PC-3 (cell line): Measurements from ENCODE around the gene TFAP2D. TPM values are rescaled to one million over a fixed set of nuclear protein-coding genes. Genes with fewer than 3 reads are reported as not detected.

Experiments
- ATAC-seq: fragments of 200-7000 bp; cut with Tn5 transposase; 2 replicates; pipeline ENCODE4 v1.9.1; 2020; ENCODE audit warnings: mild to moderate bottlenecking, moderate library complexity
- BruUV-seq: library from RNA; stranded (reverse); fragments of 400-500 nt; replicated peaks from 2 replicates; lab custom pipeline; 2021; lab: Mats Ljungman, UMichigan
- CTCF ChIA-PET: fragments of 300-600 bp; sonication (Branson Sonifier 250); formaldehyde crosslinking; loops from one replicate; lab custom pipeline; 2022; ENCODE audit warnings: antibody characterized with exemption; lab: Charles Lee
- POLR2A ChIA-PET: fragments of 300-600 bp; sonication (Branson Sonifier 250); formaldehyde crosslinking; loops from one replicate; lab custom pipeline; 2022; ENCODE audit warnings: antibody characterized with exemption; ENCODE audit not compliant: unreplicated experiment; lab: Charles Lee
- DNase-seq: peaks from one replicate; pipeline ENCODE4 v3.0.0-alpha.2; 2015
- H2AFZ ChIP-seq: fragments of 300-600 bp; sonication (generic); 2 replicates; pipeline ENCODE4 v1.6.0; 2016; ENCODE audit warnings: antibody characterized with exemption, low read length
- H3F3A ChIP-seq: fragments of 300-600 bp; sonication (generic); one replicate; pipeline ENCODE4 v1.6.0; 2017; ENCODE audit warnings: antibody characterized with exemption, low read length, control low read depth, mild to moderate bottlenecking; ENCODE audit not compliant: unreplicated experiment
- H3K27ac ChIP-seq: fragments of 300-600 bp; sonication (generic); 2 replicates; pipeline ENCODE4 v1.5.1; 2016; ENCODE audit warnings: mild to moderate bottlenecking, low read length
- H3K27me3 ChIP-seq: fragments of 300-600 bp; sonication (generic); 2 replicates; pipeline ENCODE4 v1.6.1; 2016; ENCODE audit warnings: low read length, mixed read lengths
- H3K36me3 ChIP-seq: fragments of 300-600 bp; sonication (generic); 2 replicates; pipeline ENCODE4 v1.6.1; 2016; ENCODE audit warnings: low read depth, mixed run types, low read length, mixed read lengths
- H3K4me1 ChIP-seq: fragments of 300-600 bp; sonication (generic); 2 replicates; pipeline ENCODE4 v1.5.1; 2016; ENCODE audit warnings: low read length; ENCODE audit not compliant: insufficient read depth
- H3K4me2 ChIP-seq: fragments of 300-600 bp; sonication (generic); 2 replicates; pipeline ENCODE4 v1.6.0; 2016; ENCODE audit warnings: low read length
- H3K4me3 ChIP-seq: fragments of 300-600 bp; sonication (generic); 2 replicates; pipeline ENCODE4 v1.5.1; 2016; ENCODE audit warnings: mild to moderate bottlenecking, low read length, mixed read lengths
- H3K79me2 ChIP-seq: fragments of 300-600 bp; sonication (generic); 2 replicates; pipeline ENCODE4 v1.6.1; 2017; ENCODE audit warnings: low read length, mixed read lengths
- H3K9ac ChIP-seq: fragments of 300-600 bp; sonication (generic); 2 replicates; pipeline ENCODE4 v1.6.0; 2016; ENCODE audit warnings: mild to moderate bottlenecking, low read length
- H3K9me2 ChIP-seq: fragments of 300-600 bp; sonication (generic); replicated peaks from 2 replicates; pipeline ENCODE4 v1.6.1; 2016; ENCODE audit warnings: mixed run types, low read length, mixed read lengths
- H3K9me3 ChIP-seq: fragments of 300-600 bp; sonication (generic); 2 replicates; pipeline ENCODE4 v1.6.1; 2016; ENCODE audit warnings: low read length, mixed read lengths
- H4K20me1 ChIP-seq: fragments of 300-600 bp; sonication (generic); 2 replicates; pipeline ENCODE4 v1.6.1; 2016; ENCODE audit warnings: low read length, mixed read lengths
- CTCF ChIP-seq: fragments of 300-600 bp; sonication (generic); conservative IDR thresholded peaks from 2 replicates; pipeline ENCODE4 v1.5.1; 2017; ENCODE audit warnings: antibody characterized with exemption, low read depth, mild to moderate bottlenecking, low read length
- EZH2 ChIP-seq: fragments of 300-600 bp; sonication (generic); IDR thresholded peaks from one replicate; pipeline ENCODE4 v1.6.1; 2017; ENCODE audit warnings: antibody characterized with exemption, mild to moderate bottlenecking, low read length; ENCODE audit not compliant: unreplicated experiment
- EZH2phosphoT487 ChIP-seq: fragments of 300-600 bp; sonication (generic); IDR thresholded peaks from 2 replicates; pipeline ENCODE4 v1.6.1; 2018; ENCODE audit warnings: mild to moderate bottlenecking, antibody characterized with exemption, low read length, borderline replicate concordance
- intact Hi-C: fragments of 100-400 bp; cut with micrococcal nuclease; formaldehyde crosslinking; loops from 2 replicates; pipeline ENCODE4 v1.9.0; 2023
- total RNA-seq: library from RNA; depleted of rRNA; stranded (reverse); fragments of >200 nt; gene quantifications from 2 replicates; pipeline ENCODE4 v1.2.3, GENCODE V29; 2014

The TFAP2D gene
- total RNA-seq, 1 experiment from 2014 or later = not detected

GRCh38 chr6:50709366-50709734 lies 4.0 kb upstream of the TFAP2D start:
- ChIA-PET CTCF (no interaction called here), POLR2A (no interaction called here)
- no peak for DNase-seq
- Histone ChIP-seq H2AFZ (no peak overlapping the region), H3K4me3 (no peak overlapping the region), H3K79me2 (no peaks in the 10 kb centered on the region), H3K27ac (no peak overlapping the region), H3F3A (no peaks in the 10 kb centered on the region), H3K9me2 (no peaks in the 10 kb centered on the region), H3K27me3 (peaks cover 96% of the 10 kb centered on the region), H3K4me2 (no peak overlapping the region), H3K9me3 (no peaks in the 10 kb centered on the region), H3K4me1 (no peaks in the 10 kb centered on the region), H3K9ac (no peak overlapping the region), H3K36me3 (no peaks in the 10 kb centered on the region), H4K20me1 (no peaks in the 10 kb centered on the region)
- BruUV-seq = no TSS peak
- ATAC-seq = no peak
- TF ChIP-seq EZH2phosphoT487 (no peak), CTCF (no peak), EZH2 (no peak)
- intact Hi-C loops = no loop called here

GRCh38 chr6:50711686-50712085 lies 1.6 kb upstream of the TFAP2D start:
- DNase-seq (no peak), ATAC-seq (no peak)
- H3K9me2 ChIP-seq = no peaks in the 10 kb centered on the region
- H3K4me2 ChIP-seq = no peak overlapping the region
- H3K4me1 ChIP-seq = no peaks in the 10 kb centered on the region
- H3K79me2 ChIP-seq = no peaks in the 10 kb centered on the region
- no peaks in the 10 kb centered on the region for H3F3A ChIP-seq
- POLR2A ChIA-PET = no interaction called here
- no peak for TF ChIP-seq EZH2
- no peak for TF ChIP-seq EZH2phosphoT487
- TF ChIP-seq CTCF = no peak
- no peaks in the 10 kb centered on the region for H3K36me3 ChIP-seq
- no peaks in the 10 kb centered on the region for H3K9me3 ChIP-seq
- intact Hi-C loops = no loop called here
- no peak overlapping the region for H3K27ac ChIP-seq
- peaks cover 98% of the 10 kb centered on the region for H3K27me3 ChIP-seq
- H3K4me3 ChIP-seq = no peak overlapping the region
- BruUV-seq = no TSS peak
- no peak overlapping the region for H2AFZ ChIP-seq
- H4K20me1 ChIP-seq = no peaks in the 10 kb centered on the region
- CTCF ChIA-PET = no interaction called here
- H3K9ac ChIP-seq = no peak overlapping the region

GRCh38 chr6:50712291-50712690 lies 1.0 kb upstream of the TFAP2D start:
- Histone ChIP-seq H3K9me2 (no peaks in the 10 kb centered on the region), H3K79me2 (no peaks in the 10 kb centered on the region), H4K20me1 (no peaks in the 10 kb centered on the region), H3K27ac (no peak overlapping the region), H3K9me3 (no peaks in the 10 kb centered on the region), H3K36me3 (no peaks in the 10 kb centered on the region), H2AFZ (no peak overlapping the region), H3K4me3 (no peak overlapping the region), H3K4me2 (no peak overlapping the region), H3F3A (no peaks in the 10 kb centered on the region), H3K9ac (no peak overlapping the region), H3K4me1 (no peaks in the 10 kb centered on the region), H3K27me3 (peaks cover 98% of the 10 kb centered on the region)
- TF ChIP-seq EZH2phosphoT487 = no peak
- no peak for TF ChIP-seq CTCF
- no peak for DNase-seq
- ATAC-seq = no peak
- ChIA-PET CTCF (no interaction called here), POLR2A (no interaction called here)
- BruUV-seq = no TSS peak
- intact Hi-C loops = no loop called here
